Mesenteric fat pad (tissue), 1 donor: ENCODE measurements around the gene ADGRV1. TPM values are rescaled to one million over a fixed set of nuclear protein-coding genes. Genes with fewer than 3 reads are reported as not detected.

Experiments used
- DNase-seq: peaks from one replicate; pipeline ENCODE4 v3.0.0-alpha.2; 2020; ENCODE audit warnings: low spot score
- total RNA-seq: library from RNA; stranded (reverse); fragmentation: NEBNext Ultra II Directional; extraction: Animal tissue kit (Norgen Biotek cat#: 25700); gene quantifications from one replicate; pipeline ENCODE4 v1.2.1, GENCODE V29; 2021
- donor health status: DM: yes; HTN: yes; CAD: no.

The ADGRV1 gene
- total RNA-seq, 1 donor from 2014 or later: 0.16 TPM

DNA sequence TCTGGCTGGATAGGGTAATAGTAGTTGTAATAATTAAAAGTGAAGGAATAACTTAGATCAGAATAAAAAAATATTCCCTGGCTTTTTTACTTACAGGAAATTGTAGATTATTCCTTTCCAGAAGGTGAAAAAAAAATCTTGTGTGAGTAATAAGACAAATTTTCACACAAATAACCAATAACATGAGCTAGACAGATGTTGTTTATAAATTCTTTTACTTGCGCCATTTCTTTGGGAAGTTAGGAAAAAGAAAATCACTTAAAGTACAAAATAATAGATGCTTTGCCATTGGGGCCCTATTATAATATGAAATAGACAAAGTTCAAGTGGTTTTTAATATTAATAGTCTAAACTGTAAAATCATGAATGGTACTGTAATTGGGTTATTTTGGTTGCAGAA is 620.4 kb downstream of the ADGRV1 start:
- no peak for DNase-seq

DNA sequence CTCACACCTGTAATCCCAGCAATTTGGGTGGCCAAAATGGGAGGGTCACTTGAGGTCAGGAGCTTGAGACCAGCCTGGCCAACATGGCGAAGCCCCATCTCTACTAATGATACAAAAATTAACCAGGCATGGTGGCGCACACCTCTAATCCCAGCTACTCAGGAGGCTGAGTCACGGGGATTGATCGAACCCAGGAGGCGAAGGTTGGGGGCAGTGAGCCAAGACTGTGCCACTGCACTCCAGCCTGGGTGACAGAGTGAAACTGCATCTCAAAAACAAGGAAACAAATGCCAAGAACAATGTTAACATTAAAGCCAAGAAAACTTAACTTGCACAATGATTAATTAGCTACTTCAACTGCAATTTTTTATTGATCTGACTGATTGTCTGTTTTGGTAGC is 621.9 kb downstream of the ADGRV1 start:
- DNase-seq: no peak

DNA sequence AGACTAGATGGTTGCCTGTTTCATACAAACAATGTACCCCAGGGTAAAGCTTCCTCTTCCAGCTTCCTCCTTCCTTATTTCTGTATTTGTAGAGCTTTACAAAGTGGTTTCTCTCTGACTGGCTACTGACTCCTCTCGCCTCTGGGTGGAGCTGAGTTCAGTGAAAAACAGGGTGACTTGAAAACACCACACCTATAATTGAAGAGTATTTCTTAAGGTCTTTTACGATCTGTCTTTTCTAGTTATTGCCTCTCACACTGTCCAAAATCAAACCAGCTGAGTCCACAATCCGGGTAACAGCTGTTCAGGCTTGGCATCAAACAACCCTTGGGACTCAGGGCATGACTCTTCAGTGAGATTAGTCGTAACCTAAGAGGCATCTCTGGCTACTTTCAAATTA is 624.2 kb downstream of the ADGRV1 start:
- no peak for DNase-seq

DNA sequence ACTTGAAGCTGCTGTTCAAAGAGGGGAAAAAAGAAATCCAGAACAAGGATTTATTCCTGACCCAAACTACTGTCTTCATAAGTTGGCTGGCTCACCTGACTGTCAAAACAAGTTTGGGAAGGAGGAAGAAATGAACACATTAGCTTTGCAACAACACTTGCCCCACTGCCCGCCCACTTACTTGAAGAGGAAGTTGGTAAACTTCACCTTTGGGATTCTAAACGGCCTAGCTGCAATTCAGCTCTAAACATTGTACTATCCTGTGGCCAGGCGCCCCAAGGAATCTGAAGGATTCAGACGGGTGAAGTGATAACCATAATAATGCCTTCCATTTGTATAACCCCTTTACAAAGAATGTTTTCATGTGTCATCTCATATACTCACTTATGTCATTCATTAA is 625.1 kb downstream of the ADGRV1 start:
- DNase-seq: no peak

DNA sequence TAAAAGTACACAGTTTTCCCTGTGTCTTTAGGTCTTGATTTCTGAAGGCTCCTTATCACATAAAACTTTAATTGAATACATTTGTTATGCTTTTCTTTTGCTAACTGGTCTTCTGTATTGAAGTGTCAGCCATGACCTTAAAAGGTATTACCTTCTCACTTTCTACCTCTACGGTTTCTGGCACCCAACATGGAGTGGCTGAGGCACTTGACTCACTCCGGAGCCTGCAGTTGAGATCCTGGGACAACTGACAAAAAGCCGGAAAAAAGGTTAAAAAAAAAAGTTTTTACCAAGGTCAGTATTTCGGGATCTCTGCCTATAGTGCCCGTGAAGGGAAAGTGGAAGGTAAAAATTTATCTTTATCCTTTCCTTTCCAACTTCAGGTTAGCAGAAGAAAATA is 627.5 kb downstream of the ADGRV1 start:
- no peak for DNase-seq

DNA sequence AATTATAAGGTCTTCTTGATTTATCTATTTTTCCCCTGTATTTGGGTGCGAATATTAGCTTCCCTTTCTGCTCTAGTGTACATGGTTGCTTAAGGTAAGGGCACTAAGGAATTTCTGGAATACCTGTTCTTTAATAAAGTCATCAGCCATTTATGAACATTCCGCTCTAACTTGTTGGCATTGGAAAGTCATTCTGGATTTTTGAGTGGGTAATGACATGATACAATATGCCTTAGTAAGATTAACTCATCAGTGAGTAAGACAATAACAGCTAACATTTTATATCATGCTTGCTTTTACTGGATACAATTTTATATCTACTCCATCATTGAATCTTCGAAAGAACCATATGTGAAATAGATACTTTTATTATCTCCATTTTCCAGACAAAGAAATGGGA is 628.4 kb downstream of the ADGRV1 start:
- no peak for DNase-seq

DNA sequence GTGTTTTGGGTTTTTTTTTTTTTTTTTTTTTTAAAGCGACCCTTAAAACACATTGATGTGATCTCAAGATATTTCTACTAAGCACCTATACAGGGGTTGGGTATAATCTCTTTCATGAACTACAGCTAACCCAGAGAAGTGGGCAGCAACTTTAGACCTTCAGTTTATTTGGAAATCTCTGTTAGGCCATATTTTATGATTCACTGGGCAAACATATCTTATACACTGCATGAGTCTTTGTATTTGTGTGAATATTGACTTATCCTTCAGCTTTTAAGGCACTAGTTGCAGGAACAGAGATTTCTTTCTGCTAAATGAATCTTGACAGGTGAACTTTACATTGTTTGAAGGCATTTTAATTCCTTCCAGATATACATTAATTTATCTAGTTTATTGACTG is 630.2 kb downstream of the ADGRV1 start:
- no peak for DNase-seq

DNA sequence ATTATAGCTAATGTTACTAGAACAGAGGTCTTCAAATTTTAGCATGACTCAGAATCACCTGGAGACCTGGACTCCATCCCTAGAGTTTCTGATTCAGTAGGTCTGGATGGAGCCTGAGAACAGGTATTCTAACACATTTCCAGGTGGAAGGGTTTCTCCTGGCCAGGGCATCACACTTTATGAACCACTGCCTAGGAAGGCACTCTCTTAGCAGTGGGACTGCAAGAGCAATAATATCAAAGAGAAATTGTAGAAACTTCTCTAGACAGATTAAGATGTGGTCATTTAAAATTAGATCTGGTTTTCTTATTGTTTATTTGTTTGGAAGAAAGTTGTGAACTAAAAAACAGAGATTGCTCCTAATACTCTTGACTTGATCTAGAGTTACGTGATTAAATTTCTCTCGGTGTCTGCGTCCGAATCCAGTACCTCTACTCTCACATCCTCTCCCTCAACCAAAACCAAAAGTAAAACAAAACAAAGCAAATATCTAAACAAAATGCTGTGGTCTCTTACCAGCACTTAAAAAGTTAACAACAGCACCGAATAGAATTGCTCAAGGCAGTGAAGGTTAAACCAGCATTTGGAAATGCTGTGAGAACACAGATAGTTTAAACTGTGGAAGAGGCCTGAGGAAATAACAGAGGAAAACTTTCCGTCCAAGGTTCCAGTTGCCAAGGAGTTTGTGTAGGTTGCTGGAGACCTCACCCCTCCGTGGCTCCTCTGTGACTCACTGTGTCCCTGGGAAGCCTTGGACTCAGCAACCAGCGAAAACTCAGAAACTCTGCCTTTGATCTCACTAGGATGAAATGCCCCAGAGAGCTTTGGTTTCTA is 631.1 kb downstream of the ADGRV1 start:
- DNase-seq: no peak

DNA sequence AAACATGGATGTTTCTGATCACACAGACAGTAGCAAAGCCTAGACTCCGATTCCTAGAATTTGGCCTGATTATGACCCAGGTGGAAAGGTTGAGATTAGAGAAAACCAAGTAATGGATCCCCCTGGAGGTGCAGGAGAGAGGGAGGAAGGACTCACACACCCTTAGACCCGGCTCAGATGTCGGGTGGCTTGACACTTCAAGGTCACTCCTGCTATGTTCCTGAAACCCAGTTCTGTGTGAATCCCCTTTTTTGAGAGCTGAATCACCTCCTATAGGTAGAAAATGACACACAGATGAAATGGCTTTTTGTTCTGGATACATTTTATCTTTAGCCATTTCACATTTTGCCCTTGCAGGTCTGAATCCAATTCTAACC is 631.7 kb downstream of the ADGRV1 start:
- DNase-seq: no peak

DNA sequence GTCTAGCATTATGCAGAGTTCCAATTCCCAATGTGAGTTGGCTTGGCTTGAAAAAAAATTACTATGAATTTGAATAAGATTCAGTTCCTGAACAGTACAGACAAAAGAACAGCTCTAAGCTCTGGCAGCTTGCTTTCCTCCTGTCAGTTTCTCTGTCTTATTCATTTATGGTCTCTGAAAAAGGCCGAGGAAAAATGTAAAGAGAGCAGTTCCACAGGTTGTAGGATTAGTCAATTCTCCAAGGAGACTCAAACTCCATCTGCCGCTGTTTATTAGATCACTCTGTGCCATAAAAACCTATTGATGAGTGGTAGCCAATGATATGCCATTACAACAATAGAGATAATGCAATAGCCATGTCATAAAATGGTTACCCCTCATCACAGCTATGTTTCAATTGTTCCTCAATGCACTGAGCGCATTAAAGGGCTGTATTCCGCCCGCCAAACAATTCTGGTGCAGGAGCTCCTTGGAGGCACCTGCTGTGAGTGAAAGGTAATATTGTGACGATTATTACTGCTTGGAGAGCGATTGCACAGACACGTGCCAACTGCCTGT is 636.3 kb downstream of the ADGRV1 start:
- DNase-seq: no peak

DNA sequence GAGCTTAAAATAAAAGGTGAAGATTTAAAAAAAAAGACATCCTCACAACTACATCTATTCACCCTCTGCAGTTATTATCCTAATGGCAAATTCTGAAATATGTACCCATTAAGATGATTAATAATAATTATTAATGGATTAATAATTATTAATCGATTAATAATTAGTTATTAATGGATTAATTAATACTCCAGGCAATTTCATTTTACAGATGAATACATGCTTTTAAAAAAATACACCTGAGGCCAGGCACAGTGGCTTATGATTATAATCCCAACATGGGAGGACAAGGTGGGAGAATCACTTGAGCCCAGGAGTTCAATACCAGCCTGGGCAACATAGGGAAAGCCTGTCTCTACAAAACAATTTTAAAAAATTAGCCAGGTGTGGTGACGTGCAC is 642.1 kb downstream of the ADGRV1 start:
- no peak for DNase-seq

DNA sequence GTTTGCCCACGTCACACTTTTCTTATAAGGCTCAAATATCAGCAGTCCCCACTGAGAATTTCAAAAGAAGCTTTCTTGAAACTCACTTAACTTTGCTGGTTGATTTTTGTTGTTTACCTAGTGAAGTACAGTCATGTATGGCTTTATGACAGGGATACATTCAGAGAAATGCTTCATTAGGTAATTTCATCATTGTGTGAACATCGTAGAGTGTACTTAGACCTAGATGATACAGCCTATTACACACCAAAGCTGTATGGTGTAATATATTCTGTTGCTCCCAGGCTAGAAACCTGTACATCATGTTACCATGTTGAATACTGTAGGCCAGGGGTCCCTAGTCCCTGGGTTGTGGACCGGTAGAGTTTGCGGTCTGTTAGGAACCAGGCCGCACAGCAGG is 647.5 kb downstream of the ADGRV1 start:
- no peak for DNase-seq

DNA sequence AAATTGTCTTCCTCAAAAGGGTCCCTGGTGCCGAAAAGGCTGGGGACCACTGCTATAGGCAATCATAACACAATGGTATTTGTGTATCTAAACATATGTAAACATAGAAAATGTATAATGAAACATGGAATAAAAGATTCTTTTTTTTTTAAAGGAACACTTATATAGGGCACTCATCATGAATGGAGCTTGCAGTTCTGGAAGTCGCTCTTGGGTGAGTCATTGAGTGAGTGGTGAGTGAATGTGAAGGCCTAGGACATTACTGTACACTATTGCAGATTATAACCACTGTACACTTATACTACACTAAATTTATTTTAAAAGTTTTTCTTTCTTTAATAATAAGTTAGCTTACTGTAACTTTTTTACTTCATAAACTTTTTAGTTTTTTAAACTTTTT is 648.1 kb downstream of the ADGRV1 start:
- DNase-seq: no peak

DNA sequence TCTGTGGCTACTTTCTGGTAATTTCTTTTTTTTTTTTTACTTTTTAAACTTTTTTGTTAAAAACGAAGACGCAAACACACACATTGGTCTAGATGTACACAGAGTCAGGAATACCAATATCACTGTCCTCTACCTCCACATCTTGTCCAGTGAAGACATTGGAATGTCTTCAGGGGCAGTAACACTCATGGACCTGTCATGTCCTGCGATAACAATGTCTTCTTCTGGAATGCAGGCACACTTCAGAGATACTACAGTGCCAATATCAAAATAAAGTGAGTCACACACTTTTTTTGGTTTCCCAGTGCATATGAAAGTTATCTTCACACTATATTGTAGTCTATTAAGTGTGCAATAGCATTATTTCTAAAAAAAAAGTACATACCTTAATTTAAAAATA is 648.7 kb downstream of the ADGRV1 start:
- no peak for DNase-seq

DNA sequence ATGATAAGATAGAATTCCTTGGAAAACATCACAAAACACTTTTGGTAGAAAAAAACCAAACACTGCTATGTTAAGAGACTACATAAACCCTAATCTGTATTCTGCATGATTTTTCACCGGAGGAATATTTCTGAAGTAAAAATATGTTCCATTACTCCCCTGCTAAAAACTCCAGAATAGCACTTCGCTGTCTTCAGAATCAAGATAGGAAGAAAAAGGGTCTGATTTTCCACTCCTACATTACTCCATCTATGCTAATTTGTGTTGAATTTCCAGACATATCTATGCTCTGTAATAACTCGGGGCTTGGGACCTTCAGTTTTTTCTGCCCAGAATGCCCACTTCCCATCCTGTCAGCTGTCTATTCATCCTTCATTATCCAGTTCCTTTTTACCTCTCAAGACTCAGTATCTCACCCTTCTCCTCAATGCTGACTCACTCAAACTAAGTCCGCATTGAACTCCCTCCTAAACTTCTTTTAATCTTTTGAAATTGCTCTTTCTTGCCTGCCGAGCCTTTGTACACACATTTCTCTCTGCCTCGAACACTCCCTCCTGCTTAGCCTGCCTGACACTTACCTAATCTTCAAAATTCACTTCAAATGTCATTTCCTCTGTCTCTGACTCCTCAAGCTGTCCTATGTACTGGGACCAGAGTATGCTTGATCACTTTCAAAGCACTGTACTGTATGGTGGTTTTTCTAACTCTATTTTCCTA is 653.6 kb downstream of the ADGRV1 start:
- DNase-seq: no peak

DNA sequence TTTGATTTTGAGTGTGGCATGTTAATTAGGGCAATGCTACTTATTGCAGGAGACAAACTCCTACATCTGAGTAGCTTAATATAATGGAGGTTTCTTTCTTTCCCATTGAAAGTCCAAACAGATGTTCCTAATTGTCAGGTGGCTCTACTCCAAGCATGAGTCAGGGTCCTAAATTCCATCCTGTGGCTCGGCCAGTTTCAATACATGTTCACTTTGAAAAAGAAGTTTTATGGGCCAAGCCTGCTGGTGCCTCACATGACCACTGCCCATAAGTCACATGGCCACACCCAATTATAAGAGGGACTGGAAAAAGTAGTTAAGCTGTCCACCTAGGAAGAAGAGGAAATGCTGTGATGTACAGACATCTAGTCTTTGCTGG is 654.1 kb downstream of the ADGRV1 start:
- DNase-seq: no peak

Other genes with a start within 250 kb of the ADGRV1 start
- 9.8 TPM for gene CETN3, start 149.0 kb upstream of the ADGRV1 start, total RNA-seq
- 3.7 TPM for gene MBLAC2, start 84.0 kb upstream of the ADGRV1 start, total RNA-seq
- 1.7 TPM for gene POLR3G, start 83.9 kb upstream of the ADGRV1 start, total RNA-seq
- gene LYSMD3, start 29.2 kb upstream of the ADGRV1 start, total RNA-seq: 20.1 TPM